ENCODE results near the gene STK32B. TPM values are rescaled to one million over a fixed set of nuclear protein-coding genes. Genes with fewer than 3 reads are reported as not detected.

The STK32B gene
- total and polyA plus RNA-seq, 9 of the 15 experiments (the other 6 are each of a cell fraction or from before 2014, with no cell fraction given), result 0.03 to 0.20 (median 0.07) TPM; not detected in 2

- Histone ChIP-seq H3K79me2 (ENCODE audit: control insufficient read depth, insufficient read depth, low read length) (no peaks in the 10 kb centered on the region), H3K9ac (ENCODE audit: insufficient read depth in 1 of 2, low read depth in 2 of 2, low read length in 2 of 2) (no peak overlapping the region), H3K36me3 (ENCODE audit: control insufficient read depth, insufficient read depth, low read length) (no peaks in the 10 kb centered on the region), H4K20me1 (replicated peaks; ENCODE audit: control insufficient read depth, insufficient read depth, low read length) (no peaks in the 10 kb centered on the region), H3K4me1 (replicated peaks in 1 of 2; ENCODE audit: control insufficient read depth in 2 of 2, insufficient read depth in 2 of 2, low read length in 2 of 2) (no peaks in the 10 kb centered on the region), H3K9me3 (replicated peaks; ENCODE audit: control insufficient read depth, insufficient read depth, low read depth, low read length) (no peaks in the 10 kb centered on the region), H3K27ac (ENCODE audit: extremely low read depth, low read depth, low read length) (no peak overlapping the region), H3K27me3 (ENCODE audit: control insufficient read depth in 2 of 2, insufficient read depth in 2 of 2, low read length in 2 of 2) (peaks cover 0 to 46% of the 10 kb centered on the region in 2 experiments; a peak in 2 of 5 replicates), H2AFZ (ENCODE audit: low read depth, low read length) (no peak overlapping the region), H3K4me2 (ENCODE audit: insufficient read depth, low read length) (no peak overlapping the region), H3K9me1 (ENCODE audit: control insufficient read depth, insufficient read depth, low read length) (no peaks in the 10 kb centered on the region), H3K4me3 (no peak overlapping the region)
- in situ Hi-C loops (cut with MboI) (no loop called here), intact Hi-C loops (cut with micrococcal nuclease) (no loop called here)
- no TSS peak for BruUV-seq (replicated peaks)
- TF ChIP-seq, protein P1, sequence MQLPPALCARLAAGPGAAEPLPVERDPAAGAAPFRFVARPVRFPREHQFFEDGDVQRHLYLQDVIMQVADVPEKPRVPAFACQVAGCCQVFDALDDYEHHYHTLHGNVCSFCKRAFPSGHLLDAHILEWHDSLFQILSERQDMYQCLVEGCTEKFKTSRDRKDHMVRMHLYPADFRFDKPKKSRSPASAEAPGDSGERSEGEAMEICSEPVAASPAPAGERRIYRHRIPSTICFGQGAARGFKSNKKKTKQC (CRISPR knock-in tag; IDR thresholded peaks at IDR 0.05), result no peak
- TF ChIP-seq ADNP (tag; IDR thresholded peaks at IDR 0.05) (no peak), MCM5 (IDR thresholded peaks at IDR 0.05; ENCODE audit: low read depth) (no peak), MIER1 (IDR thresholded peaks at IDR 0.05; ENCODE audit: low read depth) (no peak), HOXB6 (CRISPR knock-in tag; IDR thresholded peaks at IDR 0.05; ENCODE audit: borderline replicate concordance) (no peak), RBM17 (IDR thresholded peaks at IDR 0.05; ENCODE audit: borderline replicate concordance, low read depth, low read length) (no peak), RBM34 (IDR thresholded peaks at IDR 0.05; ENCODE audit: borderline replicate concordance, insufficient read depth, low read length) (no peak)
- TF ChIP-seq, protein P2, sequence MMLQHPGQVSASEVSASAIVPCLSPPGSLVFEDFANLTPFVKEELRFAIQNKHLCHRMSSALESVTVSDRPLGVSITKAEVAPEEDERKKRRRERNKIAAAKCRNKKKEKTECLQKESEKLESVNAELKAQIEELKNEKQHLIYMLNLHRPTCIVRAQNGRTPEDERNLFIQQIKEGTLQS (IDR thresholded peaks at IDR 0.05), result no peak
- TF ChIP-seq, protein P2 (CRISPR knock-in tag; conservative IDR thresholded peaks at IDR 0.05), result no peak
- TF ChIP-seq, protein P3, sequence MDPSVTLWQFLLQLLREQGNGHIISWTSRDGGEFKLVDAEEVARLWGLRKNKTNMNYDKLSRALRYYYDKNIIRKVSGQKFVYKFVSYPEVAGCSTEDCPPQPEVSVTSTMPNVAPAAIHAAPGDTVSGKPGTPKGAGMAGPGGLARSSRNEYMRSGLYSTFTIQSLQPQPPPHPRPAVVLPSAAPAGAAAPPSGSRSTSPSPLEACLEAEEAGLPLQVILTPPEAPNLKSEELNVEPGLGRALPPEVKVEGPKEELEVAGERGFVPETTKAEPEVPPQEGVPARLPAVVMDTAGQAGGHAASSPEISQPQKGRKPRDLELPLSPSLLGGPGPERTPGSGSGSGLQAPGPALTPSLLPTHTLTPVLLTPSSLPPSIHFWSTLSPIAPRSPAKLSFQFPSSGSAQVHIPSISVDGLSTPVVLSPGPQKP (CRISPR knock-in tag; IDR thresholded peaks at IDR 0.05), result no peak
- ATAC-seq (no peak), DNase-seq (ENCODE audit: extremely low read depth in 1 of 4, low spot score in 3 of 4) (no peak), FAIRE-seq (no peak)
- WGBS (ENCODE audit: insufficient coverage, low coverage, missing lambda C conversion rate), result 0% methylated on average over 7 of the region's 7 CpGs
- ChIA-PET CTCF (ENCODE audit: low intra/inter-chr PET ratio) (no interaction called here), POLR2A (no interaction called here)
Observed at GRCh38 chr4:5471691-5472090, 420.4 kb downstream of the STK32B start.
